Kasumi-1 (cell line): Measurements from ENCODE around the gene PRR5L.

Source experiments
- DNase-seq, 2 experiments: peaks; one replicate each; lab custom pipeline; 2025; lab: John Stamatoyannopoulos, UW

The PRR5L gene

GRCh38 chr11:36326524-36327419 is 30.7 kb downstream of the PRR5L start:
- DNase-seq = no peak

GRCh38 chr11:36328966-36329673 is 33.0 kb downstream of the PRR5L start:
- DNase-seq = no peak

GRCh38 chr11:36330411-36330810 is 34.3 kb downstream of the PRR5L start:
- DNase-seq = no peak

GRCh38 chr11:36333468-36333867 is 37.4 kb downstream of the PRR5L start:
- DNase-seq = no peak

DNA sequence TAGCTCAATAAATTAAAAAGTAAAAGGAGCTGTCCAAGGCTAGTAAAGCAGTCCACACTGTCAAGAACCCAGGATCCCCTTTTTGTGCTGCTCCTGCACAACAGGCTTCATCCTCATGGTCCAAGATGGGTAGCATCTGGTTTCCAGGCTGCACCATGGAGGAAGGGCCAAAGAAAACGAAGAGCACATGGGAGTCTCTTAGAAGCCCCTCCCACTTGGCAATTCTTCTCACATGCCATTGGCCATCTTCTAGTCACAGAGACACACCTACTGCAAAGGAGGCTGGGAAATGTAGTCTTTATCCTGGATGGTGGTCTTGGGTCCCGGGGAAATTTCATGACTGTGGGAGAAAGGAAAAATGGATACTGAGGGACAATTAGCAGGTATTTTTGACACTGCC is 37.8 kb downstream of the PRR5L start:
- peak; percentile 7 to 42 for DNase-seq

- DNase-seq = no peak
Observed at GRCh38 chr11:36339888-36340287, 43.8 kb downstream of the PRR5L start.

- no peak for DNase-seq
Observed at GRCh38 chr11:36340897-36341296, 44.8 kb downstream of the PRR5L start.

DNA sequence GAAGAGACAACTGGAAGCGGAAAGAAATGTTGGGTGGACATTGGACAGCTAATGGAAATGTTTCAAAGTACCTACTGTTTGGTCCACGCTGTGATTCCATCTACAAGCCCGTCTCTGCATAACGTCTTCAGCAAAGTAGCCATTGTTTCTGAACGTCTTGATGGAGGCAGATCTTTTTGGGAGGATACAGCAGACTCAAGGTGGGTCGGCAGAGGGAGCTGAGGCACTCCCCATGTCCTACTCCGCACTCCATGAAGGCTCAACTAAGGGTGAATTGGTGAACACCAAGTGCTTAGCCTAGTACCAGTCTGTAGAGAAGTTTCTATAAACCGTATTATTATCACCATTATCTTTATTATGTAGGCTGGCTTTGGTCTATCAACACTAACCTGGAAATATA is 45.8 kb downstream of the PRR5L start:
- DNase-seq = no peak

DNA sequence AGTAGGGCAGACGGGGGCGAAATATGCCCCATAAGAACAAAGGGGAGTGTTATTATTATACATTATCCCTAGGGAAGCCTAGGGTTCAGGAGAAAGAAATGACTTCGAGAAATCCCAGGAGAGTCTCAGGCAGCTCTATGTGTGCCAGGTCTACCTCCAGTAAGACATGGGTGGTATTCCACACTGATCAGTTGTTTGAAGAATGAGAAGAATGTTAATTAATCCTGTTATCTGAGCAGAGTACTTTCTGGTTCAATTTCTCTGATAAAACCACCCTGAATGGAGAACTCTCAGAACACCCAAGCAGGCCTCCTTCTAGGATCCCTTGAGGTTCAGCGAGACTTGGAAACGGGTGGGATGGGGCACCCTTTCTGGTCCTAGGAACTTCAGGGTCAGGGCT is 46.2 kb downstream of the PRR5L start:
- no peak for DNase-seq

DNA sequence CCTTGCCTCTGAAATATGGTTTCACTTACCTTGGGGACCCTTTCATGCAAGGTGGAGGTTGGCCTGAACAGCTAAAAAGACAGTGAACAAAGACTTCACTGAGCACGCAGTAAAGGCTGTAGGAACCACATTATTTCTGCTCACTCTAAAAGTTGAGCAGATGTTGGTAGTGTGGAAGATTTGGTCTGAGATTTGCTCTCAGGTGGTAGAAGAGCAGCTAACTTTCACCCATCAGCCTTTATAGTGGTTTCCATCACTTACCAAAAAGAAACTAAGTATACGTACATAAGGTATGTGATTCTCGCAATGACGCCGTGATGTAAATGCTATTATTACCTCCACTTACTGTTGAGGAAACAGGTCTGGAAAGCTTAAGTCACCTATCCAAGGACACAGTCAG is 47.3 kb downstream of the PRR5L start:
- no peak for DNase-seq

DNA sequence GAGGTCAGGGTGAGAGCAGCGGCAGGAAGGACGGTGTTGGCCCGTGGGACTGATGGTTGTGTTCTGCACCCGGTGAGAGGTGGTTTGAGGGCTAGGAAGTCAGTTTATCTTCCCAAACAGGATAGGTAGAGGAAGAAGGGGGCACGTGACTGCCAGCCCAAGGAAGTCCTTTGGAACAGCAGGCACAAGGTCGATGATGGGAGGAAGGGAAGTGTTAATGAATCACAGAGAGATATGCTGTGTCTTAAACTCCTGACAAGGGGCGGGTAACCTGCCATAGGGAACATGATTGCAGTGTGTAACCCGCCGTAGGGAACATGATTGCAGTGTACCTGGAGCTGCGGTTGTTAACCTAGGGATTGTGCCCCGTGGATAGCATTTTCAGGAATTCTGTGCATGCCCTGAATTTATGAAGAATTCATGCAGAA is 49.0 kb downstream of the PRR5L start:
- no peak for DNase-seq

- DNase-seq = no peak
Observed at GRCh38 chr11:36345535-36346141, 49.5 kb downstream of the PRR5L start.

DNA sequence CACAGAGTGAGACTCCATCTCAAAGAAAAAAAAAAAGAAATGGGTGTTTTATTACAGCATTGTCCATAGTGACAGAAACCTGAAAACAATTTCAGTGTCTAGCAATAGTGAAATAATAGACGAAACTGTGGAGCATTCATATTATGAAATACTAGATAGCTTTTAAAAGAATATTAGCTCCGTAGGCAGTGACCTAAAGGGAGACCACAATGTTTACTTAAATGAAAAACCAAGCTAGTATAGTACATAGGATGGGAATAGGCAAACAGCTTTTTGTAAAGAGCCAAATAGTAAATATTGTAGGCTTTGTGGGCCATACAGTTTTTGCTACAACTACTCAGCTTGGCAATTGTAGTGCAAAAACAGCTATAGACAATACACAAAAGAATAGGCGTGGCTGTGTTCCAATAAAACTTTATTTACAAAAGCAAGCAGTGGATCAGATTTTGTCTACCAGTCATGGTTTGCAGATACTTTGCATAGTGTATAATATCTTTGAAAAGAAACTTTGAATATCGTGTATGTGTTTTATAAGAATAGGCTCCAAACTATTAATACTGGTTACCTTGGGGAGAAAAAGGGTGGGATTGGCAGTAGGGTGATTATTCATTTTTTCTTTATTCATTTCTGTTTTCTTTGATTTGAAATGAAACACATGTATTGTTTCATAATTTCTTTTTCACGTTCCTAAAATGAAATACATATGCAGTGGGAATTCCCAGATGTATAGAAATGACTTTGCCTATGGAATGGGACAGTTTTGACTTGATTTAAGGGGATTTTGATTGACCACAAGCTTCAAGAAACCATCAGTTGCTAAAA is 50.7 kb downstream of the PRR5L start:
- DNase-seq = no peak

GRCh38 chr11:36347384-36347906 is 51.4 kb downstream of the PRR5L start:
- no peak for DNase-seq

GRCh38 chr11:36349351-36350136 is 53.5 kb downstream of the PRR5L start:
- no peak for DNase-seq

DNA sequence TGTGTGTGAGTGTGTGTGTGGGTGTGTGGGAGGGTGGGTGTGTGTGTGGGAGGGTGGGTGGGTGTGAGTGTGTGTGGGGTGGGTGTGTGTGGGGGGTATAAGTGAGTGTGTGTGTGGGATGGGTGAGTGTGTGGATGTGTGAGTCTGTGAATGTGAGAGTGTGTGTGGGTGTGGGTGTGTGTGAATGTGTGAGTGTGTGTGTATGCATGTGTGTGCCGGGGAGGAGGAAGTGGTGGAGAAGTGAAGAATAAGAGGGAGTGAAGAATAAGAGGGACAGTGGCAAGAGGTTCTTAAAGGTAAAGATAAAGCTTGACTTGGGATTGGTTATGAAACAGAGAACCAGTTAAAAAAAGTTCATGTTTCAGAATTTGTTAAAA is 54.0 kb downstream of the PRR5L start:
- peak; percentile 45 for DNase-seq

GRCh38 chr11:36352922-36353321 is 56.8 kb downstream of the PRR5L start:
- no peak for DNase-seq

DNA sequence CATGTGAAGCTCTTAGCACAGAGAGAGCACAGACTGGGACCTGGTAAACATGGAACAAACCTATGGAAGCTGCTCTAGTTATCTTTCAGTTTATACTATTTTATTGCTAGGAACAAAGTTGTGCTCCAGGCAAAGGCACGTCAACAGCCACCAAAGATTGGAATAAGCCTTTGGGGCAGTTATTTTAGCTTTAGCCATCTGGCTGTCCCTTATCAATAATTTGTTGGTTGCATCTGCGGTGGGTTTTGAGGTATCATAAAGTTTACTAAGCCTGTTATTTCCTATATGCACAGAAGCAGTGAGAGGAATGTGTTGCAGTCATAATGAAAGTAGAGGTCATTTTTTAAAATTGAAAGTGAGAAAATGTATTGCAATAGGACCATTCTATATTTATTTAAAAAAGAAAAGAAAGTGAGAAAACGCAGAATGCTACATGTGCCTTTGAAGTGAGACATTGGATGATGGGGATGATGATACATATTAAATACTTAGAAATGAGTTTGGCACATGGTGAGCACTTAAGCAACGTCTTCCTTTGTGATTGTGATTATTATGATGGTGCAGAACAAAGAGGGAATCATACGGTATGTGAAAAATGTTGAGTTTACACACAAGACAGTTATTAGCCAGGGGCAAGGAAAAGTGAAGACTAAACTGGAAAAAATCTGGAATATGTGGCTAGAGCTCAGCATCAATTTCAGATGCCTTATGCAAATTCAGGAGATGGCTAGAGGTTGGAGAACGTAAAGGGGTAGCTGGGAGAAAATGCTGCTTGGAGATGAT is 58.3 kb downstream of the PRR5L start:
- no peak for DNase-seq

GRCh38 chr11:36356201-36356600 is 60.1 kb downstream of the PRR5L start:
- DNase-seq = peak; percentile 61 to 63

- no peak for DNase-seq
Observed at GRCh38 chr11:36357831-36358230, 61.7 kb downstream of the PRR5L start.
